A673 (cell line): ENCODE measurements around the gene ASB18. TPM values are rescaled to one million over a fixed set of nuclear protein-coding genes. Genes with fewer than 3 reads are reported as not detected.

ENCODE experiments used
- BruUV-seq: library from RNA; stranded (reverse); fragments of 400-500 nt; replicated peaks from 2 replicates; lab custom pipeline; 2021; lab: Mats Ljungman, UMichigan
- CTCF ChIA-PET: fragments of 300-600 bp; sonication (Branson Sonifier 250); formaldehyde crosslinking; loops from one replicate; lab custom pipeline; 2022; ENCODE audit warnings: antibody characterized with exemption; lab: Charles Lee
- POLR2A ChIA-PET: fragments of 300-600 bp; sonication (Branson Sonifier 250); formaldehyde crosslinking; loops from one replicate; lab custom pipeline; 2022; ENCODE audit warnings: antibody characterized with exemption; ENCODE audit not compliant: low non-redundant PET; lab: Charles Lee
- DNase-seq: peaks from one replicate; pipeline ENCODE4 v3.0.0-alpha.2; 2015; ENCODE audit warnings: low spot score
- H3K27ac ChIP-seq: fragments of 200-600 bp; sonication (generic); 2 replicates; pipeline ENCODE4 v1.5.1; 2016; ENCODE audit warnings: mixed run types, low read depth, mild to moderate bottlenecking, mixed read lengths, antibody characterized with exemption, low read length; ENCODE audit not compliant: poor library complexity, severe bottlenecking
- H3K27me3 ChIP-seq: fragments of 200-600 bp; sonication (generic); replicated peaks from 2 replicates; pipeline ENCODE4 v1.6.1; 2017; ENCODE audit warnings: mixed run types, low read depth, mild to moderate bottlenecking, mixed read lengths, antibody characterized with exemption, low read length; ENCODE audit not compliant: insufficient read depth, poor library complexity
- H3K36me3 ChIP-seq: fragments of 200-600 bp; sonication (generic); 2 replicates; pipeline ENCODE4 v1.6.1; 2016; ENCODE audit warnings: mixed run types, mild to moderate bottlenecking, mixed read lengths, antibody characterized with exemption, low read length; ENCODE audit not compliant: insufficient read depth, poor library complexity, severe bottlenecking
- H3K4me1 ChIP-seq: fragments of 200-600 bp; sonication (generic); 2 replicates; pipeline ENCODE4 v1.6.1; 2017; ENCODE audit warnings: mixed run types, mild to moderate bottlenecking, mixed read lengths, antibody characterized with exemption, low read length; ENCODE audit not compliant: insufficient read depth, poor library complexity, severe bottlenecking
- H3K4me3 ChIP-seq: fragments of 200-600 bp; sonication (generic); 2 replicates; pipeline ENCODE4 v1.5.1; 2016; ENCODE audit warnings: low read depth, mixed run types, mild to moderate bottlenecking, mixed read lengths, low read length; ENCODE audit not compliant: poor library complexity, severe bottlenecking
- H3K9me3 ChIP-seq: fragments of 200-600 bp; sonication (generic); 2 replicates; pipeline ENCODE4 v1.6.1; 2016; ENCODE audit warnings: mixed run types, low read depth, mild to moderate bottlenecking, mixed read lengths, antibody characterized with exemption, low read length; ENCODE audit not compliant: poor library complexity, severe bottlenecking
- CTCF ChIP-seq: fragments of 300-800, 200-600 bp; sonication (generic); conservative IDR thresholded peaks from 2 replicates; pipeline ENCODE4 v1.5.1; 2017; ENCODE audit warnings: low read depth, mild to moderate bottlenecking, antibody characterized with exemption, low read length, moderate library complexity, mixed read lengths
- EZH2 ChIP-seq: fragments of 200-600 bp; sonication (generic); IDR thresholded peaks from 2 replicates; pipeline ENCODE4 v1.6.1; 2017; ENCODE audit warnings: borderline replicate concordance, low read depth, mild to moderate bottlenecking, mixed read lengths, antibody characterized with exemption, low read length; ENCODE audit not compliant: poor library complexity, severe bottlenecking
- intact Hi-C: fragments of 100-400 bp; cut with micrococcal nuclease; formaldehyde crosslinking; loops from one replicate; pipeline ENCODE4 v1.10.0; 2022; ENCODE audit not compliant: unreplicated experiment
- total RNA-seq: library from RNA; stranded (reverse); gene quantifications from 2 replicates; pipeline ENCODE4 v1.2.3, GENCODE V29; 2021

ASB18 gene
- total RNA-seq, 1 experiment from 2014 or later = not detected

DNA sequence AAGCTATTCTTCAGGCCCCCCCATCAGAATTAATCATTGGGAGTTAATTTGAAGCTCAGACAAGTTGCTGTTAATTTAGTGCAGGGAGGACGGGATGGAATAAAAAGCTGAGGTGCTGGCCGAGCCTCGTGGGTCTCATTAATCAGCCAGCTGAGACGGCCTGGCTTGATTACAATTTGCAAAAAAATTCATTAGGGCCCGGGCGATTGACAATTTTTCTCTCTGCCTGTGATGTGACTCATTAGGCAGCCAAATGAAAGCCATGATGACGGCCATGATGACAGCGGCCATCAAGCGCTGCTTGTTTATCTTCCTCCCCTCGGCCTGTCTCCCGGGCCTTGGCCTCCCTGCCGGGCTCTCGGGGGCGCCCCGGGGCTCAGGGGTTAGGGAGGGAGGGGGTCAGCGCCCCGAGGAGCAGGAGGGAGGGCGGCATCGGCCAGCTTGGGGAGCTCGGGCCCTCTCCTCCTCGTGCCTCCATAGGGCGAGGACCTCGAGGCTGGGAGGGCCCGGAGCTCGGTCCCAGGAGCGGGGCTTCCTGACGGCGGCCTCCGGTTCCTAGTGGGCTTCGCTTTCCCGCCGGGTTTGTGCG lies 101.2 kb downstream of the ASB18 start:
- peaks cover 10% of the 10 kb centered on the region for H3K4me1 ChIP-seq
- no peak overlapping the region for H3K27ac ChIP-seq
- CTCF ChIA-PET = no interaction called here
- intact Hi-C loops = no loop called here
- H3K27me3 ChIP-seq = peaks cover 57% of the 10 kb centered on the region
- H3K36me3 ChIP-seq = no peaks in the 10 kb centered on the region
- no peaks in the 10 kb centered on the region for H3K9me3 ChIP-seq
- POLR2A ChIA-PET = no interaction called here
- no peak overlapping the region for H3K4me3 ChIP-seq
- TF ChIP-seq EZH2 (no peak), CTCF (no peak)
- no TSS peak for BruUV-seq
- DNase-seq = no peak

- Histone ChIP-seq H3K4me3 (no peak overlapping the region), H3K36me3 (no peaks in the 10 kb centered on the region), H3K27ac (no peak overlapping the region), H3K27me3 (peaks cover 50% of the 10 kb centered on the region), H3K9me3 (no peaks in the 10 kb centered on the region), H3K4me1 (peaks cover 3% of the 10 kb centered on the region)
- ChIA-PET POLR2A (no interaction called here), CTCF (no interaction called here)
- no peak for DNase-seq
- intact Hi-C loops = no loop called here
- no TSS peak for BruUV-seq
- TF ChIP-seq CTCF (no peak), EZH2 (no peak)
Measured at GRCh38 chr2:236162031-236162845, 102.0 kb downstream of the ASB18 start.

GRCh38 chr2:236161531-236161930 lies 102.7 kb downstream of the ASB18 start:
- no TSS peak for BruUV-seq
- Histone ChIP-seq H3K27me3 (peaks cover 43% of the 10 kb centered on the region), H3K9me3 (no peaks in the 10 kb centered on the region), H3K4me3 (no peak overlapping the region), H3K27ac (no peak overlapping the region), H3K4me1 (peaks cover 1% of the 10 kb centered on the region), H3K36me3 (no peaks in the 10 kb centered on the region)
- intact Hi-C loops = no loop called here
- DNase-seq = no peak
- POLR2A ChIA-PET = no interaction called here
- CTCF ChIA-PET = no interaction called here
- TF ChIP-seq EZH2 (no peak), CTCF (no peak)
